Thoracic aorta (tissue), 2 donors: Measurements from ENCODE around the gene TNIK. TPM values are rescaled to one million over a fixed set of nuclear protein-coding genes. Genes with fewer than 3 reads are reported as not detected.

Experiments
- ATAC-seq: fragments of 150-250 bp; one replicate; pipeline ENCODE4 v1.8.0; 2017; ENCODE audit warnings: low read depth; ENCODE audit not compliant: insufficient number of reproducible peaks, low FRiP score
- DNase-seq: peaks from one replicate; pipeline ENCODE4 v3.0.0-alpha.2; 2020; ENCODE audit warnings: low spot score
- H3K27ac ChIP-seq, 2 donors: fragments of 200-600 bp; sonication (generic); 1 replicate in 1 of 2; 2 replicates in 1 of 2; pipeline ENCODE4 v1.5.1; 2016; ENCODE audit warnings: mild to moderate bottlenecking in 2 of 2, moderate library complexity in 2 of 2
- H3K27me3 ChIP-seq: fragments of 200-600 bp; sonication (generic); replicated peaks from 2 replicates; pipeline ENCODE4 v1.6.0; 2016; ENCODE audit warnings: mild to moderate bottlenecking; ENCODE audit not compliant: insufficient read depth
- H3K36me3 ChIP-seq: fragments of 200-600 bp; sonication (generic); one replicate; pipeline ENCODE4 v1.5.1; 2016
- H3K4me1 ChIP-seq, 2 donors: fragments of 200-600 bp; sonication (generic); 1 replicate in 1 of 2; 2 replicates in 1 of 2; pipeline versions ENCODE4 v1.5.1 to v1.6.0; 2016; ENCODE audit warnings: low read depth in 2 of 2, mild to moderate bottlenecking in 1 of 2; ENCODE audit not compliant: control insufficient read depth in 1 of 2
- H3K4me3 ChIP-seq: fragments of 200-600 bp; sonication (generic); 2 replicates; pipeline ENCODE4 v1.5.1; 2016; ENCODE audit warnings: mild to moderate bottlenecking
- H3K9me3 ChIP-seq: fragments of 200-600 bp; sonication (generic); 2 replicates; pipeline ENCODE4 v1.5.1; 2016
- total RNA-seq, 2 donors: library from RNA; depleted of rRNA; stranded (reverse); fragments of >200 nt; gene quantifications; one replicate each; pipeline versions ENCODE4 v1.1.0 to v1.2.3, GENCODE V29; 2016
- TF ChIP-seq, protein P1 (sequence below): fragments of 200-600 bp; sonication (generic); IDR thresholded peaks from one replicate; pipeline ENCODE4 v1.5.1; 2019; ENCODE audit warnings: antibody characterized with exemption

Gene TNIK
- total RNA-seq, 2 donors from 2014 or later: 18.3 to 21.7 TPM

DNA sequence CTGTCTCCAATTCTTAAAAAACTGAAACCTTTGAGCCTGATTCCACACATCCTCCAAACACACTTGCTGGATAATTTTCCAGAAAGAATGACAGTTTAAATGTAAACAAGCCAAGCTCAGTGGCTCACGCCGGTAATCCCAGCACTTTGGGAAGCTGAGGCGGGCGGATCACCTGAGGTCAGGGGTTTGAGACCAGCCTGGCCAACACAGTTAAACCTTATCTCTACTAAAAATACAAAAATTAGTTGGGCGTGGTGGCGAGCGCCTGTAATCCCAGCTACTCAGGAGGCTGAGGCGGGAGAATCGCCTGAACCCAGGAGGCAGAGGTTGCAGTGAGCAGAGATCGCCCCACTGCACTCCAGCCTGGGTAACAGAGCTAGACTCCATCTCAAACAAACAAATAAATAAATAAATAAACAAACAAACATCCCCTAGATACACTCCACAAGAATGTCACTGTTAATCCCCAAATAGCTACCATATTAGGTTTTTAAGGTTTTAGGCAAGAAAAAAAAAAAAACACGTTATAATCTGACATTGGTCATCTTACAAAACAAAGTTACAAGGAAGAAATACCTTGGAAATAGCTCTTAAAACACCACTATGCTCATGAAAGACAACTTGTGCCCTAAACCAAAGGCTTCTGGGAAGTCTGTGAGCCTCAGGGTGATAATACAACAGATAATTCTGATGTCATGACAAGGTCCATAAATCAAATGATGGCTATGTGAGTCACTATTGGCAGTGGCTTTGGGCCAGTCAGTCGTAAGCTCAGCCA, 13.2 kb downstream of the TNIK start:
- Histone ChIP-seq H3K4me1 (peaks cover 2 to 7% of the 10 kb centered on the region in 2 donors), H3K4me3 (no peak overlapping the region), H3K36me3 (no peaks in the 10 kb centered on the region), H3K9me3 (no peaks in the 10 kb centered on the region), H3K27ac (no peak overlapping the region), H3K27me3 (no peaks in the 10 kb centered on the region)
- TF ChIP-seq, protein P1, sequence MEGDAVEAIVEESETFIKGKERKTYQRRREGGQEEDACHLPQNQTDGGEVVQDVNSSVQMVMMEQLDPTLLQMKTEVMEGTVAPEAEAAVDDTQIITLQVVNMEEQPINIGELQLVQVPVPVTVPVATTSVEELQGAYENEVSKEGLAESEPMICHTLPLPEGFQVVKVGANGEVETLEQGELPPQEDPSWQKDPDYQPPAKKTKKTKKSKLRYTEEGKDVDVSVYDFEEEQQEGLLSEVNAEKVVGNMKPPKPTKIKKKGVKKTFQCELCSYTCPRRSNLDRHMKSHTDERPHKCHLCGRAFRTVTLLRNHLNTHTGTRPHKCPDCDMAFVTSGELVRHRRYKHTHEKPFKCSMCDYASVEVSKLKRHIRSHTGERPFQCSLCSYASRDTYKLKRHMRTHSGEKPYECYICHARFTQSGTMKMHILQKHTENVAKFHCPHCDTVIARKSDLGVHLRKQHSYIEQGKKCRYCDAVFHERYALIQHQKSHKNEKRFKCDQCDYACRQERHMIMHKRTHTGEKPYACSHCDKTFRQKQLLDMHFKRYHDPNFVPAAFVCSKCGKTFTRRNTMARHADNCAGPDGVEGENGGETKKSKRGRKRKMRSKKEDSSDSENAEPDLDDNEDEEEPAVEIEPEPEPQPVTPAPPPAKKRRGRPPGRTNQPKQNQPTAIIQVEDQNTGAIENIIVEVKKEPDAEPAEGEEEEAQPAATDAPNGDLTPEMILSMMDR: no peak
- ATAC-seq (no peak), DNase-seq (no peak)

DNA sequence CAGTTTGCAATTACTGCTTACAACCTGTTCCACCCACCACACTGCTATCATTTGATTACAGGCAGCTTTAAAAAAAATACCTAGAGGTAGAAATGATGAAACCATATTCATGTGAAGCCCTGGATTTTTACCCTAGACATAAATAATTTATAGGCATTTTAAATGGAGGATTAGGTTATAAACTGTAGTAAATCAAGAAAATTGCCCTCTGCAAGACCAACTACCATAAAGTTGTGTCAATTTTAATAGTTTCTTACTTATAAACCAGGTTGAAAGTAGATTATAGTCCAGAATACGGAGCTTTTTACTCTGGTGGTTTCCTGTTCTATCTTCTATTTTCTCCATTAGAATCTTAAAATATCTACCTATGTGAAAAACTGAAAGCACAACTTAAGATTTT, 13.9 kb downstream of the TNIK start:
- H3K36me3 ChIP-seq: no peaks in the 10 kb centered on the region
- H3K27ac ChIP-seq: no peak overlapping the region
- no peak for ATAC-seq
- H3K27me3 ChIP-seq: no peaks in the 10 kb centered on the region
- no peak overlapping the region for H3K4me3 ChIP-seq
- no peak for DNase-seq
- H3K4me1 ChIP-seq: peaks cover 2 to 7% of the 10 kb centered on the region in 2 donors
- TF ChIP-seq, protein P1: no peak
- no peaks in the 10 kb centered on the region for H3K9me3 ChIP-seq

DNA sequence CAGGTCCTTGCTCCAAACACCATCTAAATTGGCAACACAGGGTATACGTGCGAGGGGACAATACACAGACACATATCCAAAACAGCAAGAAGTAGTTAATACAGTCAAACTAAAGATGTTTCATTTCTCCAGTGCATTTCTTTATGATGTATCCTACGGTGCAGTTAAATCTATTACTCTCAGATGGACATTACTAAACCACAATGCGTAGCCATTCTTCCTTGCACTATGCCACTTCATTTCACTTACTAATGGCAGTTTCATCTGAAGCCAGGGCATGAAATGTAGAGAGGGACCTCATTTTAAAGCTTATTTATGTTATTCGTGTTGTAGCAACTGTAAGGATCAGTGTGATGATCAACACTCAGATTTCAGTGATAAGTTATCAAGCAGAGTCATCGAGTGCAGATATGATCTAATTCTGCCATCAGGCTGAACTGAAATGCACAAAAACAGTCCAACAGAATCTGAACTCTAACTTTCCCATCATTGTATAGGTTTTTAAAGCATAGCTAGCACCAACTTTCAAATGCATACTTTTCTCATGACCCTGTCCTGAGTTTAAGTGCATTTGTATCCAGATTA, 14.5 kb downstream of the TNIK start:
- ATAC-seq: no peak
- Histone ChIP-seq H3K4me1 (peaks cover 2 to 7% of the 10 kb centered on the region in 2 donors), H3K36me3 (no peaks in the 10 kb centered on the region), H3K27me3 (no peaks in the 10 kb centered on the region), H3K9me3 (no peaks in the 10 kb centered on the region), H3K4me3 (no peak overlapping the region), H3K27ac (no peak overlapping the region)
- TF ChIP-seq, protein P1: no peak
- DNase-seq: no peak

DNA sequence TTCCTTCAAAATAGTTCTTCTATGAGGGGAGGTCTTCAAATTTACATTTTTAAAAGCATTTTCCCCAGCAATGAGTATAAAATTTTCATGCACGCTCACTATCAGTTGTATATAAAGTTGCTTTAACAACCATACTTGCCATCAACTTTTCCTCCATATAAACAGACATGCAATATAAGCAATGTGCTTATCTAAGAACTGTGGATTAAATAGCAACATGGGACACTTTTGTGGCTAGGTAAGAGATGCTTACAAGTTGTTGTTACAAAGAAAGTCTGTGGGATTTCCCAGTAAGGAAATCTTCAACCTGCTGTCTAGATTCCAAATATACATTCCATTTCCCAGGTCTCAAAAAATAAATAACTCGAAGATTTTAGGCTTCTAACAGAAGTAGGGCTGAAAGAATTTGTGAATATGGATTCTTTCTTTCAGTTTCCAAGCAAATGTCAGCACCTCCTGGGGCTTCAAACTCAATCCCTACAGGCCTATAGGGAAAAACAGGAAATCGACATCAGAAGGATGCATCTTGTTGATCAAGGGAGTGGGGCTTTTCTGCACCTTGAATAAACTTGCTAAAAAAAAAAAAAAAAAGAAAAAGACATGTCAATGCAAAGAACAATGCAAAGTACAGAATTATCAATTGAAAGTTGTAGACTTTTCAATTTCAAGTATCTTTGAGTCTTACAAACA, 16.1 kb downstream of the TNIK start:
- no peak for DNase-seq
- Histone ChIP-seq H3K4me3 (no peak overlapping the region), H3K4me1 (peaks cover 2 to 7% of the 10 kb centered on the region in 2 donors), H3K36me3 (no peaks in the 10 kb centered on the region), H3K27me3 (no peaks in the 10 kb centered on the region), H3K27ac (no peak overlapping the region), H3K9me3 (no peaks in the 10 kb centered on the region)
- ATAC-seq: no peak
- TF ChIP-seq, protein P1: no peak

DNA sequence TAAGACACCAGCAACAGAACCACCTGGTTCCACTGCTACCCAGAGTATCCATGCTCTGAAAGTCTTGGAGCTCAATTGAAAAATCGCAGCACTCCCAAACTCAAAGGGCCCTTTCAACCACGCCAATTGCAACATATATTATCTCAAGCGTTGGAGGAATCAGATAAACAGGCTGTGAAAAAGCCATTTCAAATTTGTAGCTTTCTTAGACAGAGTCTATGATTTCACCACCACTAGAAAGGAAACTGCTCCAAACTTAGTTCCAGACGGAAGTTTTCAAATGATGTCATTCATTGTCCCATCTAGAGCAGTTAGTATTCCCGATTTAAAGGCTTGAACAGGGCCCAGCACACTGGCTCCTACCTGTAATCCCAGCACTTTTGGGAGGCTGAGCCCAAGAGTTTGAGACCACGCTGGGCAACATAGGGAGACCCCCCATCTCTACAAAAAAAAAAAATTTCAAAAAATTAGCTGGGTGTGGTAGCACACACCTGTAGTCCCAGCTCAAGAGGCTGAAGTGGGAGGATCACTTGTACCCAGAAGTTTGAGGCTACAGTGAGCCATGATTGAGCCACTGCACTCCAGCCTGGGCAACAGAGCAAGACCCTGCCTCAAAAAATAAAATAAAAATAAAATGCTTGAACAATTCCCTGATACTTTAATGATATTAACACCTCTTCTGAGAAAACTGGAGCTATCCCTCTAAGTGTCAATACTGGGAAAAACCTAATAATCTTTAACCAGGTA, 16.8 kb downstream of the TNIK start:
- Histone ChIP-seq H3K27ac (no peak overlapping the region), H3K4me3 (no peak overlapping the region), H3K9me3 (no peaks in the 10 kb centered on the region), H3K4me1 (peaks cover 2 to 7% of the 10 kb centered on the region in 2 donors), H3K36me3 (no peaks in the 10 kb centered on the region), H3K27me3 (no peaks in the 10 kb centered on the region)
- no peak for DNase-seq
- no peak for ATAC-seq
- TF ChIP-seq, protein P1: no peak
